ENCODE measurements around the gene RHOT2.

- TF ChIP-seq CTCF (conservative IDR thresholded peaks at IDR 0.05 in 1 of 2, IDR thresholded peaks at IDR 0.05 in 1 of 2; ENCODE audit: extremely low read depth in 1 of 2, insufficient read depth in 1 of 2, low read depth in 1 of 2, low read length in 2 of 2) (no peak), EZH2 (IDR thresholded peaks at IDR 0.05; ENCODE audit: borderline replicate concordance, low read length) (no peak)
Measured at GRCh38 chr16:638034-638543, 29.8 kb upstream of the RHOT2 start.
